GM12864 (cell line): ENCODE measurements around the gene ARNT2.

Source experiments
- DNase-seq: peaks from one replicate; pipeline ENCODE4 v3.0.0-alpha.2; 2011; ENCODE audit warnings: low read depth
- H3K4me3 ChIP-seq: 2 replicates; pipeline ENCODE4 v1.5.1; 2011; ENCODE audit warnings: mild to moderate bottlenecking, low read depth, low read length, control low read depth
- CTCF ChIP-seq: IDR thresholded peaks from 2 replicates; pipeline ENCODE4 v1.5.1; 2011; ENCODE audit warnings: low read depth, mild to moderate bottlenecking, moderate library complexity, low read length, control low read depth, inconsistent platforms; ENCODE audit errors: missing control alignments

ARNT2 gene

GRCh38 chr15:80471881-80472280, 67.7 kb downstream of the ARNT2 start:
- no peak overlapping the region for H3K4me3 ChIP-seq

GRCh38 chr15:80473286-80474223, 69.4 kb downstream of the ARNT2 start:
- H3K4me3 ChIP-seq = no peak overlapping the region
- DNase-seq = no peak
- no peak for TF ChIP-seq CTCF

More at GRCh38 chr15:80471881-80472280, 67.7 kb downstream of the ARNT2 start:
- no peak for DNase-seq
- no peak for TF ChIP-seq CTCF

GRCh38 chr15:80474224-80475215, 70.3 kb downstream of the ARNT2 start:
- TF ChIP-seq CTCF = no peak
- DNase-seq = no peak
- H3K4me3 ChIP-seq = no peak overlapping the region

- peak; percentile 23 for TF ChIP-seq CTCF
- no peak for DNase-seq
- no peak overlapping the region for H3K4me3 ChIP-seq
Measured at GRCh38 chr15:80475572-80475971, 71.4 kb downstream of the ARNT2 start.

GRCh38 chr15:80476036-80476435, 71.9 kb downstream of the ARNT2 start:
- no peak for DNase-seq
- TF ChIP-seq CTCF = no peak

GRCh38 chr15:80478075-80478474, 73.9 kb downstream of the ARNT2 start:
- DNase-seq = no peak
- no peak for TF ChIP-seq CTCF
- no peak overlapping the region for H3K4me3 ChIP-seq

More at GRCh38 chr15:80476036-80476435, 71.9 kb downstream of the ARNT2 start:
- H3K4me3 ChIP-seq = no peak overlapping the region
